PC-9 (cell line): Measurements from ENCODE around the gene DNASE1L1. TPM values are rescaled to one million over a fixed set of nuclear protein-coding genes. Genes with fewer than 3 reads are reported as not detected.

Experiments
- BruUV-seq: library from RNA; stranded (reverse); fragments of 400-500 nt; replicated peaks from 2 replicates; lab custom pipeline; 2021; lab: Mats Ljungman, UMichigan
- CTCF ChIA-PET: fragments of 300-600 bp; sonication (Branson Sonifier 250); formaldehyde crosslinking; loops from one replicate; lab custom pipeline; 2022; ENCODE audit warnings: antibody characterized with exemption; lab: Charles Lee
- POLR2A ChIA-PET: fragments of 300-600 bp; sonication (Branson Sonifier 250); formaldehyde crosslinking; loops from one replicate; lab custom pipeline; 2022; ENCODE audit warnings: antibody characterized with exemption; ENCODE audit not compliant: unreplicated experiment; lab: Charles Lee
- DNase-seq, 2 experiments: peaks; one replicate each; pipeline versions ENCODE4 v3.0.0 to v3.0.0-alpha.2; 2015 to 2022; ENCODE audit warnings: mixed read lengths in 1 of 2
- H2AFZ ChIP-seq: fragments of 200-600 bp; sonication (generic); 2 replicates; pipeline ENCODE4 v1.8.1; 2017; ENCODE audit warnings: antibody characterized with exemption
- H3F3A ChIP-seq: fragments of 200-600 bp; sonication (generic); 2 replicates; pipeline ENCODE4 v1.8.1; 2017; ENCODE audit warnings: antibody characterized with exemption, mild to moderate bottlenecking, low read depth; ENCODE audit not compliant: insufficient read depth
- H3K27ac ChIP-seq: fragments of 200-600 bp; sonication (generic); 2 replicates; pipeline ENCODE4 v1.6.1; 2016; ENCODE audit warnings: mixed run types
- H3K27me3 ChIP-seq: fragments of 200-600 bp; sonication (generic); 2 replicates; pipeline ENCODE4 v1.6.1; 2016; ENCODE audit warnings: low read depth, mixed run types; ENCODE audit not compliant: insufficient read depth
- H3K36me3 ChIP-seq: fragments of 200-600 bp; sonication (generic); 2 replicates; pipeline ENCODE4 v1.6.1; 2016; ENCODE audit warnings: low read depth, mixed run types
- H3K4me1 ChIP-seq: fragments of 200-600 bp; sonication (generic); replicated peaks from 2 replicates; pipeline ENCODE4 v1.6.1; 2016; ENCODE audit warnings: mixed run types; ENCODE audit not compliant: insufficient read depth
- H3K4me2 ChIP-seq: fragments of 200-600 bp; sonication (generic); 2 replicates; pipeline ENCODE4 v1.6.1; 2017; ENCODE audit warnings: mixed run types
- H3K4me3 ChIP-seq: fragments of 200-600 bp; sonication (generic); 2 replicates; pipeline ENCODE4 v1.6.1; 2016; ENCODE audit warnings: mixed run types
- H3K79me2 ChIP-seq: fragments of 200-600 bp; sonication (generic); 2 replicates; pipeline ENCODE4 v1.6.1; 2017; ENCODE audit warnings: low read depth, mixed run types
- H3K9me2 ChIP-seq: fragments of 200-600 bp; sonication (generic); 2 replicates; pipeline ENCODE4 v1.8.1; 2017; ENCODE audit warnings: mild to moderate bottlenecking; ENCODE audit not compliant: insufficient read depth
- H3K9me3 ChIP-seq: fragments of 200-600 bp; sonication (generic); 2 replicates; pipeline ENCODE4 v1.8.1; 2016; ENCODE audit warnings: low read depth; ENCODE audit not compliant: insufficient read depth
- H4K20me1 ChIP-seq: fragments of 200-600 bp; sonication (generic); 2 replicates; pipeline ENCODE4 v1.8.1; 2017; ENCODE audit not compliant: insufficient read depth
- CTCF ChIP-seq: fragments of 200-600 bp; sonication (generic); conservative IDR thresholded peaks from 2 replicates; pipeline ENCODE4 v1.6.1; 2017; ENCODE audit warnings: mixed run types, antibody characterized with exemption, mild to moderate bottlenecking, moderate library complexity
- EZH2 ChIP-seq: fragments of 200-600 bp; sonication (generic); IDR thresholded peaks from 2 replicates; pipeline ENCODE4 v1.8.0; 2017; ENCODE audit warnings: antibody characterized with exemption, low read depth
- intact Hi-C: fragments of 100-400 bp; cut with micrococcal nuclease; formaldehyde crosslinking; loops from one replicate; pipeline ENCODE4 v1.10.0; 2022; ENCODE audit not compliant: unreplicated experiment
- total RNA-seq: library from RNA; stranded (reverse); gene quantifications from 2 replicates; pipeline ENCODE4 v1.2.3, GENCODE V29; 2021

DNASE1L1 gene
- total RNA-seq, 1 experiment from 2014 or later: 28.3 TPM

GRCh38 chrX:154443479-154443910, 34.4 kb upstream of the DNASE1L1 start:
- H3K4me2 ChIP-seq: peak overlapping the region; percentile 69
- ChIA-PET POLR2A (no interaction called here), CTCF (no interaction called here)
- peaks cover 13% of the 10 kb centered on the region; the same call in 1 of the 2 replicates for H3F3A ChIP-seq
- no peak overlapping the region for H3K27ac ChIP-seq
- H3K9me2 ChIP-seq: no peaks in the 10 kb centered on the region
- no peaks in the 10 kb centered on the region for H3K9me3 ChIP-seq
- no TSS peak for BruUV-seq
- intact Hi-C loops: loop anchor here (5.0 kb wide), 1 partner anchor 46 kb away; the partner anchor contains the start of gene RPL10
- no peaks in the 10 kb centered on the region for H3K4me1 ChIP-seq
- no peaks in the 10 kb centered on the region for H4K20me1 ChIP-seq
- peak overlapping the region; percentile 43; the same call in 1 of the 2 replicates for H3K4me3 ChIP-seq
- H3K36me3 ChIP-seq: no peaks in the 10 kb centered on the region
- no peak for DNase-seq
- TF ChIP-seq EZH2: no peak
- H2AFZ ChIP-seq: no peak overlapping the region
- peaks cover 15% of the 10 kb centered on the region for H3K79me2 ChIP-seq
- H3K27me3 ChIP-seq: no peaks in the 10 kb centered on the region

GRCh38 chrX:154441984-154442707, 33.1 kb upstream of the DNASE1L1 start:
- TSS peak; percentile 8 for BruUV-seq
- Histone ChIP-seq H3K4me1 (peaks cover 7% of the 10 kb centered on the region; the same call in 1 of the 2 replicates), H3F3A (peaks cover 13% of the 10 kb centered on the region; the same call in 1 of the 2 replicates), H3K4me3 (no peak overlapping the region), H4K20me1 (no peaks in the 10 kb centered on the region), H3K4me2 (no peak overlapping the region), H3K27me3 (no peaks in the 10 kb centered on the region), H3K9me2 (no peaks in the 10 kb centered on the region), H3K9me3 (no peaks in the 10 kb centered on the region), H2AFZ (no peak overlapping the region), H3K36me3 (no peaks in the 10 kb centered on the region), H3K79me2 (peaks cover 25% of the 10 kb centered on the region), H3K27ac (no peak overlapping the region)
- peak; percentile 62 to 74 for DNase-seq
- POLR2A ChIA-PET: interaction anchor here (0.6 to 0.7 kb wide), 4 partner anchors 10 to 310 kb away, joined by 3 to 8 read pairs (median 4); partner anchors contain the start of gene PLXNA3
- no peak for TF ChIP-seq EZH2
- no peak for TF ChIP-seq CTCF
- intact Hi-C loops: loop anchor here (5.0 kb wide), 1 partner anchor 45 kb away; the partner anchor contains the start of gene RPL10
- CTCF ChIA-PET: interaction anchor here (1.0 kb wide), 1 partner anchor 69 kb away, joined by 5 read pairs; no protein-coding TSS in a partner anchor

- POLR2A ChIA-PET: interaction anchor here (0.6 kb wide), 1 partner anchor 11 kb away, joined by 8 read pairs; no protein-coding TSS in a partner anchor
Observed at GRCh38 chrX:154441564-154441963, 32.5 kb upstream of the DNASE1L1 start.

More at GRCh38 chrX:154441564-154441963, 32.5 kb upstream of the DNASE1L1 start:
- CTCF ChIA-PET: interaction anchor here (1.0 kb wide), 1 partner anchor 69 kb away, joined by 5 read pairs; no protein-coding TSS in a partner anchor
- Histone ChIP-seq H3K9me3 (no peaks in the 10 kb centered on the region), H4K20me1 (no peaks in the 10 kb centered on the region), H3F3A (peaks cover 13% of the 10 kb centered on the region; the same call in 1 of the 2 replicates), H3K9me2 (no peaks in the 10 kb centered on the region), H3K4me1 (peaks cover 7% of the 10 kb centered on the region; the same call in 1 of the 2 replicates), H3K36me3 (no peaks in the 10 kb centered on the region), H2AFZ (no peak overlapping the region), H3K27ac (no peak overlapping the region), H3K4me2 (no peak overlapping the region), H3K27me3 (no peaks in the 10 kb centered on the region), H3K79me2 (peaks cover 25% of the 10 kb centered on the region), H3K4me3 (no peak overlapping the region)
- intact Hi-C loops: loop anchor here (5.0 kb wide), 1 partner anchor 44 kb away; the partner anchor contains the start of gene RPL10
- TF ChIP-seq CTCF (no peak), EZH2 (no peak)
- DNase-seq: no peak
- BruUV-seq: no TSS peak
